GM19467 (cell line): ENCODE data around the gene GRM1.

Experiments used
- ATAC-seq: cut with Tn5 transposase; IDR thresholded peaks from one replicate; pipeline ENCODE4 v1.9.1; 2021; ENCODE audit warnings: mild to moderate bottlenecking, moderate library complexity; ENCODE audit not compliant: unreplicated experiment

The GRM1 gene

DNA sequence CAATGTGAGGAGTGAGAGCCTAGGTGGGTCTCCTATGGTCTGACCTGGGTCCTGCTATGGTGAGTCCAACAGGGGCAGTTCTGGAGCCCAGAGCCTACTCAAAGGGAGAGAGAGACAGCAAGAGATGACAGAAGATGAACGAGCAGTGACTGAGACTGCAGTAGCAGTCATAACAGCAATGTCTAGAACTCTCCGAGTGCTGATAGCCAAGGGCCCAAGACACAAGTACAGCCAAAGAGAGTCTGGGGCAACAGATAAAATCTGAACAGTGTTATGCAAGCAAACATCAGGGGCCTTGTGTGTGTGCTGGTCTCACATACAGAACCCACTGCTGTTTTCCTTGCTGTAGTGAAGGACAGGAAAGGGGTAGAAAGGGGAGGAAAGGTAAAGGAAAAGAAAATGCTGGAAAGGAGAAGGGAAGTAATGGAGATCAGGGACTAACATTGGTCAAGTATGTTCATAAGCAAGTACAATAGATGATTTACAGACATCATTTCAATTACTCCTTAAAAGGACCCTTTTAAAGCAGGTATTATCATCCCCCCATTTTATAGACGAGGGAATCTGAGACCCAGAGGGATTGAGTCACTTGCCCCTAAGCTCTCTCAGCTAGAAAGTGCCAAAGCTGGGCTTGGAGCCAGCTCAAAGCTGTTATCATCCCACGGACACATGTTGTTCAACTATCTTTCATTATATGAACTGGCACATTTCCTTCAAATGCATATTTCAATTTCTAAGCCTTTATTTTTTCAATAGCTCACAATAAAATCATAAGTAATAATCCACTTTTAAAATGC lies 332.5 kb downstream of the GRM1 start:
- ATAC-seq: no peak

DNA sequence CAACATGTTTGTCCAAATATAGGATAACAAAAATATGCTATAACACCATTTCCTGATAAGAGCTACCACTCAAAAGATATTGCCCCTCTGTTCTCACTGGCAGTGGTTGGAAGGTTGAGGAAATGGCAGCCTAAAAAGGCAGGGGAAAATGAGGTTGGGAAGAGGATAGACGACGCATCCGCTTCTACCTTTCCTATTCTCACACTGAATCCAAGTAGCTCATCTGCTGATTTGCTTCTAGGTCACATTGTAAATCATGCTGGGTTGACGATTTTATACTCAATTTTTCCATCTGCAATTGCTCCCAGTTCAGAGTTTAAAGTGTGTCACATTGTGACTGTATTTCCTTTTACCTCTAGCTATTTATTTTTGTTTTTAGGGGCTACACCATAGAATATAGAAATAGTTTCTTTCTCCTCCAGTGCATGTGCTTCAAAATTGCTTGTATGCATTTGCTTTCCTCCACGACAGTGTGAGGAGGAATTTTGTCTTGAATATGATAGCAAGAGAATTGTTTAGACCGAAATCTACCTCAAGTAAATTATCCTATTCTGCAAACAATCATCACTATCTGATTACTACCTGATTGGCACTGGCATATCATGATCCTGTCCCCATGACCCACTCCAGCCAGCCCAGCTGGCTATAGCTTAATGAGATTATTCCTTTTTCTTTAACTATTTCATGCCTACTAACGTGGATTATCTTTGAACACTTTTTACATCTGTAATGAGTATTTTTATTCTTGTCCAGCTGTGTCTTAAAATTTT lies 335.2 kb downstream of the GRM1 start:
- no peak for ATAC-seq

DNA sequence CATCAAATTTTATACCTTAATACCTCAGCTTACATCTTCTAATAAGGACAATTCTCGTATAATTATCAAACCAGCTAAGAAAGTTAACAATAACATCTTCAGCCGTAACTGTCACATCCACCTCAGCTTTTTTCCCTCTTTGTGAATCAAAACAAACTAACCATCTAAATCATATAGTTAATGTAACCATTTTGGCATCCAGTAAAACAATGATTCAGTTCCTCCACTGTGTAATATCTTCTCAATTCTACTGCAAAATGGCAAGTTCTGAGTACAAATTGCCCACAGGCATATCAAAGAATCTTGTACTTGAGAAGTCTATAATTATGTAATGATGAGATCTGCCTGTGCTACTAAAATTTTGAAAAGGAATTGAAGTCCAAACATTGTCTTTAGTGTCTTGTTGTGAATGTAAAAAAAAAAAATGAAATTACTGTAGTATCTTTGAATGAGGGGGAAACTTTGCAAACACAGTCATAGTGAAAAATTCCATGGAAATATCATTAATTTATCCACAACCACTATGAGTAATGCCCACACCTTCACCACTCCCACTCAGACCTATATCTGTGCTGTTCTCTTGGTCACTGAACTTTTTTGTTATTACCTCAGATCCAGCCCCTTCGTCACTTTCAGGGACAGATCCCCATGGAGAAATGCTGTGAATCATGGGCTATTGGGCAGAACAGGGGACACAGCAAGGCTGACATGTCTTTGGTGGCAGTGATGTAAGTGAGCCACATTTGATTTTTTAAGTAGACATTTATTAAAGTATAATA lies 336.1 kb downstream of the GRM1 start:
- ATAC-seq: no peak

DNA sequence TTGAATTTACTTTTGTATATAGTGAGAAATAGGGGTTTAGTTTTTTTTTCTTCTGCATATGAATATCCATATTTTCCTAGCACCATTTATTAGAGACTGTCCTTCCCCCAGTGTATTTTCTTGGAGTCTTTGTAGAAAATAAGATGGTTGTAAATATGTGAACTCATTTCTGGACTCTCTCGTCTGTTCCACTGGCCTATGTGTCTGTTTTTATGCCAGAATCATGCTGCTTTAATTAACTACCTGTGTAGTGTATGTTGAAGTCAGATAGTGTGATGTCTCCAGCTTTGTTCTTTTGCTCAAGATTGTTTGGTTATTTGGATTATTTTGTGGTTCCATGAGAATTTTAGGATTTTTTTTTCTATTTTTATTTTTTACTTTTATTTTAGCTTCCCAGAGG lies 338.2 kb downstream of the GRM1 start:
- no peak for ATAC-seq

DNA sequence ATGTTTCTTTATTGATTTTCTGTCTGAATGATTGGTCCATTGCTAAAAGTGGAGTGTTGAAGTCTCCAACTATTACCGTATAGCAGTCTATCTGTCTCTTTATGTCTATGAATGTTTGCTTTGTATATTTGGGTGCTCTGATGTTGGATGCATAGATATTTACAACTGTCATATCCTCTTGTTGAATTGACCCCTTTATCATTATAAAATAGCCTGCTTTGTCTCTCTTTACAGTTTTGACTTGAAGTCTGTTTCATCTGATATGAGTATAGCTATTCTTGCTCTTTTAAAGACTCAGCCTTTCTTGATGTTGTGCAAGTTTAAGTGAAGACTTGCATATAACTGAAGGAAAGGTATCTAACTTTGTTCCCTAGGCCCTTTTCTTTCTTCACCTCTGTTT lies 341.0 kb downstream of the GRM1 start:
- ATAC-seq: no peak

DNA sequence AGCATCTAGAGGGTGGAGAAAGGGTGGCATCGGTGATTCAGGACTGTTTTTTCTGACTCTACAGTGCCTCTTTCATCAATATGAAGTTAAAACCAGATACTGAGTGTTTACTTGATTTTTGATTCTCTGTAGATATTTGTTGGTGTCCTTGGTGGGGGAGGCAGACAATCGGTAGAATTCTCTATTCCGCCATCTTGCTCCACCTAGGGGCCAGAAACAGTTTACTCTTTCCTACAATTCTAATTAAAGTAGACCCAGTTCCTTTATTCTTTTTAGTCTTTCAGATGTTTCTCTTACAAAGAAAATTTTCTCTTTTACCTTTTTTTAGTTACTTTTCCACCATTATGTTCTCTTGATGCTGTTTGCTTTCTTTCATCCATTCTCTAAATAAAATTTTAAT lies 352.6 kb downstream of the GRM1 start:
- no peak for ATAC-seq

DNA sequence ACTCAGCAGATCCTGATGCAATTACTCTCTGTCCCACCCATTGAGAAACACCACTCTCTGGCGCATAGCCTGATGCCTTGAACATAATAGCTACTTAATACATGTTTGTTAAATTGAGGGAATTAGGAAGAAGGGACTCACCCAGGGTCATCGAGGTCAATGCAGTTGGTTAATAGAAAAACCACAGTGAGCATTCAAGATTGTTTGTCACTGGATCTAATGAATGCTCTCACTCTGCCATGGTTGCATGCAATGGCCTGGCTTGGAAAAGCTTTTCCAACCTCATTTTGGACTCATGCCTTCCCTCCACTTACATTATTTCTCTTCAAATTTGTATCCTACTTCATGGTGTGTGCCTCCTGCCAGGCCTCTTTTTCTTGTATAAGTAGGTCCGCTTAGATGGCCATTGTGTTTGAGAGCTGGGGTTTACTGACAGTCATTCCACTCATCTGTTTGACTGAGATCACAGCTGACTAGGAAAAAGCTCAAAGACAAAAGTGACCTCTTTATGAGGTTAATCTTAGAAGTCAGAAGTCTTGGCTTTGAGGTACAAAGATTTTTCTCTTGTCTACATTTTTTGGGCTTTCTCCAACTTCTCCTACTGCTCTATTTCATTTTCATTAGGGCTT lies 360.0 kb downstream of the GRM1 start:
- no peak for ATAC-seq

DNA sequence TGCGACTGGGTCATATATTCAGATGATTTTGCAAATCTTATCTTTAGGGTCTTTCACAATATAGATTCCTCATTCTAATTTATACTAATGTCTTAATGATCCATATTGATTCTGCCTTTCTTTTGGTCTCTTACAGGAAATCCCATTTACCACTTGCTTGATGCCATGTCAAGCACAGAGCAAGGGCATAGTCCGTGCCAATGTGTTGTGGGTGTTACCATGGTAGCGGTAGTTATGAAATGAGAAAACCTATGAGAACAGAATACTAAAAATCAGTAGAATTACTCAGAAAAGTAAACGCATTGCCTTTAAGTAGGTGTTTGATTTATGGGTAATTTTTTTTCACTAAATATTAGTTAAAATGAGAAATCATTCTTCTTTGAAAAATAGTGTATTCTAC lies 360.9 kb downstream of the GRM1 start:
- no peak for ATAC-seq

DNA sequence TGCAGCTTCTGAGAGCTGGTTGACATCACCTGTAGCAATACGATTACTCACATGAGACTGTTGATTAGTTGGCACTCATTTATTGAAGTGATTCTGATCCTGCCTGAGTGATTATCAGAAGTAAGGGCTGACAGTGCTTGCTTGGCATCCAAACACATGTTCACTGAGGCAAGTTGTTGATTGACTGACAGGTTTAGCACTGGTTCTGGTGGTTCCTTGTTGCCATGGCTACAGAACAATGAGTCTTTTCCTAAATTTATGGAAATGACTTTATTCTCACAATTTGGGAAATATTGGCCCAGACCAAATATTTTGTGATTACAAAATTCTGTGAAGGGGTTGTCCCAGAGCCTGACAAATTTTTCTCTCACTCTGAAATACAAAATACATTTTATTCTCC lies 368.8 kb downstream of the GRM1 start:
- no peak for ATAC-seq

DNA sequence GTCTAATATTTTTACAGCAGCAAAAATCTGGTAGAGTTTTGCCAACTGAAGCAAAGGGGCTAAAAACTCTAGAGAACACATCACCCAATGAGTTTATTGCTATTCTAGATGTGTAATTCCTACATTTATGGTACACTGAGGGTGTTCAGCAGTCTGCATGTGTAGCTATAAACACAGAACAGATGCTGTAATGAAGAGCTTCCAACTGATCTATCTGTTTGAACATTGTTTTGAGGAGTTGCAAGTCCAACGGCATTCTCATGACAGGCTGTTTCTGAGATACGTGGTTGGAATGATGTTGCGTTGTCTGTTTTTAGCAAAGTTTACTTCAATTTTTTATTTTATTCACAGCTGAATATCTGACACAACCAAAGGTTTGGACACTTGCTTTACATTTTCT lies 373.6 kb downstream of the GRM1 start:
- ATAC-seq: no peak

DNA sequence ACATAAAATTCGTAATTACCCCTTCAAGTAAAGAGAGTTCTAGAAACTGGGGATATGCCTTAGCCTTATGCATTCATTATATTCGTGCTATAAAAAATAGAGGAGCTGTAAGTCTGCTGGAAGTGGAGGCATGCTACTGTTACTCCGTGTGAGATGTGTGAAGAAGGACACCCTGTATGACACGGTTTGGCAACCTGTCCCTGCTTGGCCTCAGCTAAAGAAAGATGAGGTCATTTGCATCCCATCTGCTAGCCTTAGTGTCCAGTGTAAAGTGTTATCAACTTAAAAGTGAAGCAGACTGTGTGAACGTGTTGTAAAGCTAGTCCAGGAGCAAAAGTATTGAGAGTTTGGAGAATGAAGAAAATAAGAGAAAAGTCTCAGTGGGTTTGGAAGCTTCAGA lies 379.7 kb downstream of the GRM1 start:
- no peak for ATAC-seq

DNA sequence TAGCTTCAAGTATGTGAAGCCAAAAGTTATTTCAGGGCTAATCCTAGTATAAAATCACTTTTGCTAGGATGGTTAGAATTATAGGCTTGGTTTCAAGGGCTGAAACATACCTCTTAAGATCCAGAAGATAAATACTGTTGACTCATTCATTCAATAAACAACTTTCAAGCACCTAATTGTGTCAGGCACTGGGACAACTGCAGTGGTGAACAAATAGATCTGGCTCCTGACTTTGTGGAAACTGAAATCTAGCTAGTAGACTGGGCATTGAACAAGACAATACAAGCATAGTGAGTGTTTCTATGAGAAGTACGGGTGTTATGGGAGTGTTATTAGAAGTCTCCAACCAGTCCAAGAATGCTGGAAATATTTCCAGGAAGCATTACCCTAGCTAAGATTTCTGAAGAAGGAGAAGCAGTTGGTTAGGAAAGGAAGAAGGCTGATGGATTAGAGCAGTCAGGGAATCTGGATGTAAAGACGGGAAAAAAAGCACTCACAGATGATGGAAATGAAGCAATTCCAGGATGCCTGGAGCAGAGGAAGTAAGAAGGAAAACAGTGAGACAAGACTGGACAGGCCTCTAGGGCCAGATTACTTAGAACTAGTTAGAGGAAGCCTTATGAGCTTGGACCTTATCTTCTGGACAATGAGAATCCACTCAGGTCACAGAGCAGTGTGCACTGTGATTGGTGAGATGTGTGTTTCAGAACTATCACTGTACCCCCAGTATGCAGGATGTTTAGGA lies 382.2 kb downstream of the GRM1 start:
- ATAC-seq: no peak

DNA sequence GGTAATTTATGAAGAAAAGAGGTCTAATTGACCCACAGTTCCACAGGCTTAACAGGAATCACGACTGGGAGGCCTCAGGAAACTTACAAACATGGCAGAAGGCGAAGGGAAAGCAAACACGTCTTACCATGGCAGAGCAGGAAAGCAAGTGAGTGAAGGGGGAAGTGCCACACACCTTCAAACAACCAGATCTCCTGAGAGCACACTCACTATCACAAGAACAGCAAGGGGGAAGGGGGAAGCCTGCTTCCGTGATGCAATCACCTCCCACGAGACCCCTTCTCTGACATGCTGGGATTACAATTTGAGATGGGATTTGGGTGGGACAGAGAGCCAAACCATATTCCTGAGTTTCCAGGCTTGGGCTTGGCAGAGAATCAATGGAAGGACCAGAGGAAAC lies 390.7 kb downstream of the GRM1 start:
- no peak for ATAC-seq

DNA sequence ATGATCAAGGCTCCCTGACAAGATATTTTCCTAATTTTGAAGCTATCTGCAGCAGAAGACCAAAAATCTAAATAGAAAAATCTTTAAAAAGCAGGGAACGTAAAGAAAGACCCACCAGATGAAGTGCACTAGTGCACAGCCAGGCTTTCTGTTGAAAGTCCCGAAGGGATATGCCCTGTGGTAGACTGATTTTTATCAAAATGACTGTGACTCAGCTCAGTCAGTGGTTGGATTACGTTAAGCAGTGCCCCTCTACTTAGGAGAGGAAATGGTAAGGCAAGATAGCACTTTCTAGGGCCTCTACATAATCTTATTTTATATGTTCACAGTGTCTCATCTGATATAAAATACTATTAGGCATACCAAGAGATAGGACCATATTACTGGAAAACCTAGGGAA lies 391.4 kb downstream of the GRM1 start:
- no peak for ATAC-seq

DNA sequence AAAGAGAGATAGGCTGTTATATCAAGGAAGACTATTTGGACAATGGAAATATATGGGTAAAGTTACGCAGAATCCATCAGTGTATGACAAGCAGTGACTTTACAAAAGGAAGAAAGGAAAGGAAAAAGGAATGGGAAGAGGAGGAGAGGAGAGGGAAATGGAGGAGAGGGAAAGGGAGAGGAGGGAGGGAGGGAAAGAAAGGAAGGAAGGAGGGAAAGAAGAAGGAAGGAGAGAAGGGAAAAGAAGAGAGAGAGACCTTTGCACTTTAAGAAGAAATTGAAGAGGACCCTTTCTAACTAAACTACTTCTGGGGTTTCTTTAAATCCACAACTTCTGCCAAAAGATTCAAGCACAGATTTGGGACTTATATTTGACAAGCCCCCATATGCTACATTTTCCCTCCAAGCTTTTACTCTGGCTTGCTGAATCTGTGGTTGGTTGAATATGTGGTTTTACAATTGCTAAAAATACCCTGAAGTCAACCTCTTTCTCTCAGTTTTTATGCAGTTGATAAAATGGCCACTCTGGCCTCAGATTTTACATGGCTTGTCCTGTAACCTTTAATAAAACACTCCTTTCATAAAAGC lies 394.0 kb downstream of the GRM1 start:
- ATAC-seq: no peak

DNA sequence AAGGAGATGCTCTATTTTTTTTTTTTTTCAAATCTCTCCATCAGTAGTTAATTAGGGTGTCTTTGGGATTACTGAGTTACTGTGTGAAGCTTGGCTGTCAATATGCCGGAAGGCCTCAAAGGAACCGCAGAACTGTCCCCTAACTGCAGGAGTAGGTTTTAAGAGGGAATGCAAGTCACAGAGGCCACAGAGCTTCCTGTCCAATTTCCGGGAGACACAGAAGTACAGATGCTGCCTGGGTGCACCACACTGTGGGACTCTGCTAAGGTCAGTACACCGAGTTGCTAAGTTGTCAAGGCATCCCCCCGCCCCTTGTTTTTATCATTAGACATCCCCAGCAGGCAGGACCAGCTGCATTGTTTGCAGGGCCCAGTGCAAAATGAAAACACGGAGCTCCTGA lies 394.6 kb downstream of the GRM1 start:
- no peak for ATAC-seq

DNA sequence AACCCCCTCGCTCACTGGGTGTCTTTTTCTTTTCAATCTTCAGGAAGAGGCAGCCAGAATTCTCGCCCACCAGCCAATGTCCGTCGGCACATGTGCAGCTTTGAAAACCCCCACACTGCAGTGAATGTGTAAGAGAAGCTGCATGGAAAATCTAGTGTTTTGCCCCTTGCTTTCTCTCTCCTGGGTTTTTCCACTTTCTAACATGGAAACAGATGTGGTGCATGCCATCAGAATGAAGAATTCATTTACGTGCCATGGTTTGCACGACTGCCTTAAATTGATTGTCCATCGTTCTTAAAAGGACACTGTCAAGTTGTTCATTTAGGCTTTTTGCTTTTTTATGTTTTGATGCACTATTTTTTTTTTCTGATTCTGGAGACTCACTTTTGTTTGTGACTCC lies 397.7 kb downstream of the GRM1 start:
- no peak for ATAC-seq

DNA sequence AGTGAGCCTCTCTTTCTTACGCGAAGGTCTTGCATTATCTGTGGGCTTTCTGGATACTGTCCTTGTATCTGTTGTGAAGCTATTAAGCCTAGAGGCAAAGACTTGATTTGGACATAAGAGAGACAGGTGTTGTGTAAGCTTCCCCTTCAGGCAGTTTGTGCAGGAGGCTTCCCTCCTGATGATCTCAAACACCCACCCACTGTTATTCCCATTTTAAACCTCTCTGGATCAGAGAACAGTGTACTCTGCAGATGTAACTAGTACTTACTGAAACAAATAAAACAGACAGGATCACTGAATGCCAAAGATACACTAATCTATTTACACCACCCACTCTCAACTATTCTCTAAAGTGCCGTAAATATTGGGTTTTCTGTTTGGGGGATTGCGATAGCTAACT lies 401.0 kb downstream of the GRM1 start:
- no peak for ATAC-seq

DNA sequence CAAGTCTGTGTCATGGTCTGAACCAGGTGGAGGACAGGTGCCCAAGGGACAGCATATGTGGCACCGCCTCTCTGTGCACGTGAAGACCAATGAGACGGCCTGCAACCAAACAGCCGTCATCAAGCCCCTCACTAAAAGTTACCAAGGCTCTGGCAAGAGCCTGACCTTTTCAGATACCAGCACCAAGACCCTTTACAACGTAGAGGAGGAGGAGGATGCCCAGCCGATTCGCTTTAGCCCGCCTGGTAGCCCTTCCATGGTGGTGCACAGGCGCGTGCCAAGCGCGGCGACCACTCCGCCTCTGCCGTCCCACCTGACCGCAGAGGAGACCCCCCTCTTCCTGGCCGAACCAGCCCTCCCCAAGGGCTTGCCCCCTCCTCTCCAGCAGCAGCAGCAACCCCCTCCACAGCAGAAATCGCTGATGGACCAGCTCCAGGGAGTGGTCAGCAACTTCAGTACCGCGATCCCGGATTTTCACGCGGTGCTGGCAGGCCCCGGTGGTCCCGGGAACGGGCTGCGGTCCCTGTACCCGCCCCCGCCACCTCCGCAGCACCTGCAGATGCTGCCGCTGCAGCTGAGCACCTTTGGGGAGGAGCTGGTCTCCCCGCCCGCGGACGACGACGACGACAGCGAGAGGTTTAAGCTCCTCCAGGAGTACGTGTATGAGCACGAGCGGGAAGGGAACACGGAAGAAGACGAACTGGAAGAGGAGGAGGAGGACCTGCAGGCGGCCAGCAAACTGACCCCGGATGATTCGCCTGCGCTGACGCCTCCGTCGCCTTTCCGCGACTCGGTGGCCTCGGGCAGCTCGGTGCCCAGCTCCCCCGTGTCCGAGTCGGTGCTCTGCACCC lies 405.2 kb downstream of the GRM1 start:
- ATAC-seq: no peak
